ENCODE results near the gene MCM6.

MCM6 gene

GRCh38 chr2:135905679-135906078 lies 29.4 kb upstream of the MCM6 start:
- Histone ChIP-seq H3K4me2 (ENCODE audit: low read depth, low read length, poor library complexity, severe bottlenecking) (no peak overlapping the region), H3K4me3 (ENCODE audit: low read length, poor library complexity, severe bottlenecking) (no peak overlapping the region), H3K27me3 (ENCODE audit: insufficient read depth, low read length, poor library complexity, severe bottlenecking) (no peaks in the 10 kb centered on the region), H2AFZ (ENCODE audit: low read length) (no peak overlapping the region), H4K20me1 (ENCODE audit: insufficient read depth, low read length, poor library complexity, severe bottlenecking) (no peaks in the 10 kb centered on the region), H3K79me2 (ENCODE audit: insufficient read depth, low read length) (no peaks in the 10 kb centered on the region), H3F3A (ENCODE audit: low read depth) (0 out of 2 replicates have a peak, but pooled peaks cover 2% of the 10 kb centered on the region), H3K36me3 (ENCODE audit: insufficient read depth, low read length) (peaks cover 48% of the 10 kb centered on the region), H3K4me1 (ENCODE audit: insufficient read depth, low read length, poor library complexity, severe bottlenecking) (no peaks in the 10 kb centered on the region), H3K9ac (ENCODE audit: low read depth, low read length, poor library complexity, severe bottlenecking) (no peak overlapping the region), H3K9me3 (ENCODE audit: insufficient read depth, low read depth, low read length) (no peaks in the 10 kb centered on the region), H3K9me2 (replicated peaks; ENCODE audit: low read depth, low read length) (no peaks in the 10 kb centered on the region)
- TF ChIP-seq, protein P1, sequence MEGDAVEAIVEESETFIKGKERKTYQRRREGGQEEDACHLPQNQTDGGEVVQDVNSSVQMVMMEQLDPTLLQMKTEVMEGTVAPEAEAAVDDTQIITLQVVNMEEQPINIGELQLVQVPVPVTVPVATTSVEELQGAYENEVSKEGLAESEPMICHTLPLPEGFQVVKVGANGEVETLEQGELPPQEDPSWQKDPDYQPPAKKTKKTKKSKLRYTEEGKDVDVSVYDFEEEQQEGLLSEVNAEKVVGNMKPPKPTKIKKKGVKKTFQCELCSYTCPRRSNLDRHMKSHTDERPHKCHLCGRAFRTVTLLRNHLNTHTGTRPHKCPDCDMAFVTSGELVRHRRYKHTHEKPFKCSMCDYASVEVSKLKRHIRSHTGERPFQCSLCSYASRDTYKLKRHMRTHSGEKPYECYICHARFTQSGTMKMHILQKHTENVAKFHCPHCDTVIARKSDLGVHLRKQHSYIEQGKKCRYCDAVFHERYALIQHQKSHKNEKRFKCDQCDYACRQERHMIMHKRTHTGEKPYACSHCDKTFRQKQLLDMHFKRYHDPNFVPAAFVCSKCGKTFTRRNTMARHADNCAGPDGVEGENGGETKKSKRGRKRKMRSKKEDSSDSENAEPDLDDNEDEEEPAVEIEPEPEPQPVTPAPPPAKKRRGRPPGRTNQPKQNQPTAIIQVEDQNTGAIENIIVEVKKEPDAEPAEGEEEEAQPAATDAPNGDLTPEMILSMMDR (conservative IDR thresholded peaks at IDR 0.05; ENCODE audit: low read length): no peak
- TF ChIP-seq EZH2phosphoT487 (IDR thresholded peaks at IDR 0.05; ENCODE audit: borderline replicate concordance): no peak

- H2AFZ ChIP-seq (ENCODE audit: low read length): no peak overlapping the region
- H3K79me2 ChIP-seq (ENCODE audit: insufficient read depth, low read length): no peaks in the 10 kb centered on the region
- H3K36me3 ChIP-seq (ENCODE audit: insufficient read depth, low read length): peaks cover 36% of the 10 kb centered on the region; the same call in 1 of the 2 replicates
- H3K9ac ChIP-seq (ENCODE audit: low read depth, low read length, poor library complexity, severe bottlenecking): no peak overlapping the region
- H3K9me2 ChIP-seq (replicated peaks; ENCODE audit: low read depth, low read length): no peaks in the 10 kb centered on the region
- H3K4me1 ChIP-seq (ENCODE audit: insufficient read depth, low read length, poor library complexity, severe bottlenecking): no peaks in the 10 kb centered on the region
- H3F3A ChIP-seq (ENCODE audit: low read depth): 0 out of 2 replicates have a peak, but pooled peaks cover 2% of the 10 kb centered on the region
- no peaks in the 10 kb centered on the region for H3K9me3 ChIP-seq (ENCODE audit: insufficient read depth, low read depth, low read length)
- H3K4me2 ChIP-seq (ENCODE audit: low read depth, low read length, poor library complexity, severe bottlenecking): no peak overlapping the region
- no peaks in the 10 kb centered on the region for H4K20me1 ChIP-seq (ENCODE audit: insufficient read depth, low read length, poor library complexity, severe bottlenecking)
- no peaks in the 10 kb centered on the region for H3K27me3 ChIP-seq (ENCODE audit: insufficient read depth, low read length, poor library complexity, severe bottlenecking)
- no peak overlapping the region for H3K4me3 ChIP-seq (ENCODE audit: low read length, poor library complexity, severe bottlenecking)
- no peak for TF ChIP-seq EZH2phosphoT487 (IDR thresholded peaks at IDR 0.05; ENCODE audit: borderline replicate concordance)
- TF ChIP-seq, protein P1 (conservative IDR thresholded peaks at IDR 0.05; ENCODE audit: low read length): no peak
Observed at GRCh38 chr2:135904341-135904989, 28.2 kb upstream of the MCM6 start.

GRCh38 chr2:135903650-135904049 lies 27.4 kb upstream of the MCM6 start:
- H3K9ac ChIP-seq (ENCODE audit: low read depth, low read length, poor library complexity, severe bottlenecking): no peak overlapping the region
- no peaks in the 10 kb centered on the region for H3K4me1 ChIP-seq (ENCODE audit: insufficient read depth, low read length, poor library complexity, severe bottlenecking)
- H4K20me1 ChIP-seq (ENCODE audit: insufficient read depth, low read length, poor library complexity, severe bottlenecking): no peaks in the 10 kb centered on the region
- no peaks in the 10 kb centered on the region for H3K79me2 ChIP-seq (ENCODE audit: insufficient read depth, low read length)
- H3K4me3 ChIP-seq (ENCODE audit: low read length, poor library complexity, severe bottlenecking): no peak overlapping the region
- no peak overlapping the region for H2AFZ ChIP-seq (ENCODE audit: low read length)
- no peaks in the 10 kb centered on the region for H3K9me3 ChIP-seq (ENCODE audit: insufficient read depth, low read depth, low read length)
- no peak overlapping the region for H3K4me2 ChIP-seq (ENCODE audit: low read depth, low read length, poor library complexity, severe bottlenecking)
- no peaks in the 10 kb centered on the region for H3K27me3 ChIP-seq (ENCODE audit: insufficient read depth, low read length, poor library complexity, severe bottlenecking)
- H3K36me3 ChIP-seq (ENCODE audit: insufficient read depth, low read length): peaks cover 28% of the 10 kb centered on the region; the same call in 1 of the 2 replicates
- 0 out of 2 replicates have a peak, but pooled peaks cover 2% of the 10 kb centered on the region for H3F3A ChIP-seq (ENCODE audit: low read depth)
- no peaks in the 10 kb centered on the region for H3K9me2 ChIP-seq (replicated peaks; ENCODE audit: low read depth, low read length)
- TF ChIP-seq, protein P1 (conservative IDR thresholded peaks at IDR 0.05; ENCODE audit: low read length): no peak
- TF ChIP-seq EZH2phosphoT487 (IDR thresholded peaks at IDR 0.05; ENCODE audit: borderline replicate concordance): no peak
